IMR-90 (cell line): ENCODE results near the gene B4GALT1. TPM values are rescaled to one million over a fixed set of nuclear protein-coding genes. Genes with fewer than 3 reads are reported as not detected.

Experiments
- ATAC-seq: fragments of 200-7000 bp; cut with Tn5 transposase; 2 replicates; pipeline ENCODE4 v1.9.1; 2020; ENCODE audit warnings: low read depth, mild to moderate bottlenecking, moderate library complexity
- BruUV-seq: library from RNA; stranded (reverse); fragments of 400-500 nt; replicated peaks from 2 replicates; lab custom pipeline; 2021; lab: Mats Ljungman, UMichigan
- CTCF ChIA-PET: fragments of 300-600 bp; formaldehyde crosslinking; extraction: SDS; loops from one replicate; lab custom pipeline; 2021; ENCODE audit warnings: antibody characterized with exemption; lab: Yijun Ruan, JAX
- POLR2A ChIA-PET: fragments of 300-600 bp; sonication (Branson Sonifier 250); formaldehyde crosslinking; loops from one replicate; lab custom pipeline; 2022; ENCODE audit warnings: antibody characterized with exemption; ENCODE audit not compliant: unreplicated experiment; lab: Charles Lee
- DNase-seq: peaks from one replicate; pipeline ENCODE4 v3.0.0; 2013
- H2AFZ ChIP-seq: replicated peaks from 2 replicates; pipeline ENCODE3; 2013; ENCODE audit warnings: low read length, mild to moderate bottlenecking; ENCODE audit not compliant: poor library complexity
- H2AK5ac ChIP-seq: 2 replicates; pipeline ENCODE4 v1.6.1; 2013; ENCODE audit warnings: low read depth, low read length, inconsistent platforms
- H2AK9ac ChIP-seq: replicated peaks from 2 replicates; pipeline ENCODE3; 2013; ENCODE audit warnings: mild to moderate bottlenecking, low read depth, low read length, moderate library complexity; ENCODE audit not compliant: poor library complexity
- H2BK120ac ChIP-seq: 2 replicates; pipeline ENCODE4 v1.6.1; 2013; ENCODE audit warnings: low read depth, low read length, inconsistent platforms
- H2BK15ac ChIP-seq: 3 replicates; pipeline ENCODE4 v1.6.1; 2013; ENCODE audit warnings: low read depth, low read length, inconsistent platforms
- H2BK20ac ChIP-seq: 2 replicates; pipeline ENCODE4 v1.6.1; 2013; ENCODE audit warnings: low read depth, mild to moderate bottlenecking, inconsistent platforms, low read length, moderate library complexity
- H2BK5ac ChIP-seq: 2 replicates; pipeline ENCODE4 v1.6.1; 2013; ENCODE audit warnings: mild to moderate bottlenecking, low read depth, low read length, inconsistent platforms; ENCODE audit not compliant: poor library complexity, severe bottlenecking
- H3K14ac ChIP-seq: replicated peaks from 2 replicates; pipeline ENCODE4 v1.6.1; 2013; ENCODE audit warnings: low read depth, low read length, inconsistent platforms
- H3K18ac ChIP-seq: 2 replicates; pipeline ENCODE4 v1.6.1; 2013; ENCODE audit warnings: low read depth, low read length, control low read depth
- H3K23ac ChIP-seq: 2 replicates; pipeline ENCODE4 v1.6.1; 2013; ENCODE audit warnings: low read depth, low read length, inconsistent platforms
- H3K27ac ChIP-seq: 2 replicates; pipeline ENCODE4 v1.5.1; 2013; ENCODE audit warnings: mild to moderate bottlenecking, control low read depth, low read length; ENCODE audit not compliant: insufficient read depth
- H3K27me3 ChIP-seq: 2 replicates; pipeline ENCODE4 v1.6.1; 2013; ENCODE audit warnings: low read length; ENCODE audit not compliant: control insufficient read depth, insufficient read depth
- H3K36me3 ChIP-seq: 2 replicates; pipeline ENCODE4 v1.6.1; 2013; ENCODE audit warnings: low read length, mixed read lengths; ENCODE audit not compliant: control insufficient read depth, insufficient read depth
- H3K4ac ChIP-seq: 2 replicates; pipeline ENCODE4 v1.6.1; 2013; ENCODE audit warnings: low read depth, low read length, inconsistent platforms
- H3K4me1 ChIP-seq: 2 replicates; pipeline ENCODE4 v1.6.1; 2013; ENCODE audit warnings: low read length, mixed read lengths; ENCODE audit not compliant: control insufficient read depth, insufficient read depth
- H3K4me2 ChIP-seq: 2 replicates; pipeline ENCODE4 v1.6.1; 2013; ENCODE audit warnings: low read depth, mild to moderate bottlenecking, control low read depth, low read length, moderate library complexity
- H3K4me3 ChIP-seq: 2 replicates; pipeline ENCODE4 v1.5.1; 2013; ENCODE audit warnings: low read depth, mild to moderate bottlenecking, control low read depth, low read length, moderate library complexity; ENCODE audit not compliant: insufficient read depth
- H3K56ac ChIP-seq: 2 replicates; pipeline ENCODE4 v1.6.1; 2013; ENCODE audit warnings: low read length, inconsistent platforms; ENCODE audit not compliant: insufficient read depth; ENCODE audit errors: extremely low read depth
- H3K79me1 ChIP-seq, 2 experiments: 2 replicates each; pipeline ENCODE4 v1.6.1; 2013; ENCODE audit warnings: low read length in 2 of 2, inconsistent platforms in 1 of 2, low read depth in 1 of 2
- H3K9ac ChIP-seq: 2 replicates; pipeline ENCODE4 v1.6.1; 2013; ENCODE audit warnings: low read depth, low read length, control low read depth
- H3K9me1 ChIP-seq: 2 replicates; pipeline ENCODE4 v1.6.1; 2013; ENCODE audit warnings: low read length, inconsistent platforms; ENCODE audit not compliant: insufficient read depth
- H3K9me3 ChIP-seq: 2 replicates; pipeline ENCODE4 v1.6.1; 2013; ENCODE audit warnings: low read length; ENCODE audit not compliant: control insufficient read depth, insufficient read depth
- H4K20me1 ChIP-seq: 2 replicates; pipeline ENCODE4 v1.6.1; 2013; ENCODE audit warnings: low read length, inconsistent platforms; ENCODE audit not compliant: insufficient read depth
- H4K5ac ChIP-seq: 2 replicates; pipeline ENCODE4 v1.6.1; 2013; ENCODE audit warnings: mild to moderate bottlenecking, low read depth, low read length, control low read depth
- H4K8ac ChIP-seq, 2 experiments: 2 replicates each; pipeline ENCODE4 v1.6.1; 2013; ENCODE audit warnings: low read depth in 2 of 2, low read length in 2 of 2, control low read depth in 1 of 2, inconsistent platforms in 1 of 2
- H4K91ac ChIP-seq: 2 replicates; pipeline ENCODE4 v1.6.1; 2013; ENCODE audit warnings: low read depth, low read length, inconsistent platforms; ENCODE audit not compliant: insufficient read depth
- BHLHE40 ChIP-seq: fragments of 150-350 bp; IDR thresholded peaks from 2 replicates; pipeline ENCODE4 v1.6.1; 2016; ENCODE audit warnings: mild to moderate bottlenecking, low read depth, low read length
- CEBPB ChIP-seq: IDR thresholded peaks from 2 replicates; pipeline ENCODE4 v1.6.1; 2012; ENCODE audit warnings: low read depth, low read length, improper control_type of control experiment
- FOS ChIP-seq: fragments of 150-350 bp; IDR thresholded peaks from 2 replicates; pipeline ENCODE4 v1.6.1; 2016; ENCODE audit warnings: low read depth, low read length
- MXI1 ChIP-seq: IDR thresholded peaks from 2 replicates; pipeline ENCODE4 v1.6.1; 2012; ENCODE audit warnings: low read depth, mild to moderate bottlenecking, low read length, moderate library complexity, borderline replicate concordance
- NFE2L2 ChIP-seq: fragments of 150-350 bp; IDR thresholded peaks from 2 replicates; pipeline ENCODE4 v1.6.1; 2016; ENCODE audit warnings: low read depth, mild to moderate bottlenecking, low read length
- RCOR1 ChIP-seq: IDR thresholded peaks from 2 replicates; pipeline ENCODE4 v1.6.1; 2012; ENCODE audit warnings: mild to moderate bottlenecking, low read length, improper control_type of control experiment; ENCODE audit not compliant: insufficient replicate concordance
- RFX5 ChIP-seq: IDR thresholded peaks from 2 replicates; pipeline ENCODE4 v1.8.0; 2012; ENCODE audit warnings: low read depth, mild to moderate bottlenecking, low read length, moderate library complexity
- SMC3 ChIP-seq: fragments of 150-350 bp; IDR thresholded peaks from 2 replicates; pipeline ENCODE4 v1.6.1; 2016; ENCODE audit warnings: low read depth, mild to moderate bottlenecking, antibody characterized with exemption, low read length, moderate library complexity
- WGBS, 2 experiments: methylation state at CpG; one replicate each; pipeline versions ENCODE4 v1.1.5 to v1.1.7; 2013; ENCODE audit warnings: missing lambda C conversion rate in 2 of 2; ENCODE audit not compliant: insufficient read length in 1 of 2; ENCODE audit errors: extremely low coverage in 2 of 2; 5-methylcytosine and 5-hydroxymethylcytosine counted together
- dilution Hi-C: fragments of 300-500 bp; cut with HindIII; formaldehyde crosslinking; loops from one replicate; pipeline ENCODE4 v1.14.3; 2018; ENCODE audit warnings: low sequenced_read_pairs; ENCODE audit not compliant: unreplicated experiment
- in situ Hi-C: fragments of 300-500 bp; cut with MboI; formaldehyde crosslinking; loops from 3 replicates; pipeline ENCODE4 v1.14.3; 2019; ENCODE audit warnings: low sequenced_read_pairs, inconsistent platforms, mixed read lengths
- intact Hi-C: fragments of 100-400 bp; cut with micrococcal nuclease; formaldehyde crosslinking; loops from 2 replicates; pipeline ENCODE4 v1.10.0; 2022
- polyA plus RNA-seq, 3 experiments: library from polyadenylated mRNA; depleted of rRNA; stranded (reverse); fragments of >200 nt; gene quantifications; 2 replicates each; pipeline ENCODE4 v1.2.3, GENCODE V29; 2012; ENCODE audit warnings: low replicate concordance in 1 of 3
- total RNA-seq: library from RNA; depleted of rRNA; stranded (reverse); fragments of >200 nt; gene quantifications from 2 replicates; pipeline ENCODE4 v1.2.3, GENCODE V29; 2012
- TF ChIP-seq, protein P1 (sequence below): fragments of 150-350 bp; IDR thresholded peaks from 2 replicates; pipeline ENCODE4 v1.6.1; 2016; ENCODE audit warnings: low read depth, mild to moderate bottlenecking, low read length, moderate library complexity, borderline replicate concordance
- TF ChIP-seq, protein P2 (sequence below): fragments of 150-350 bp; IDR thresholded peaks from 2 replicates; pipeline ENCODE4 v1.6.1; 2017; ENCODE audit warnings: mild to moderate bottlenecking, antibody characterized with exemption, low read length, low read depth

B4GALT1 gene
- total and polyA plus RNA-seq, 2 of the 4 experiments (the other 2 are of a cell fraction) = 8.8 to 37.8 TPM

DNA sequence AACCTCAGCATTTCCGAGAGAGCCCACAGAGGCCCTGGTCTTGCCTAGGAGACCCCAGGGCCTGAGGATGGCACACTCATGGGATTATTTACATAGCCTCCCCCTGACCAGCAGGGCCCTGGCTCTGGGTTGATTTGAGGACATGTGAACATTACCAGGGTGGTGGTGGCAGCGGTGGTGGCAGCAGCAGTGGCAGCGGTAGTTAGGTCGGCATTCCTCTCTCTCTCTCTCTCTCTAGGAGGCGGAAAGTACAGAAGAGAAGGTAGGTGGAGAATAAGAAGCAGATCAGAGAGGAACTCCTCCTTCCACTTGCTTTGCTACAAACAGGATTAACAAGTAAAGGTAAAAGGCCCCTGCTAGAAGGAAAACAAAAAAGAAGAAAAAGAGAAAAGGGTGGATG, 39.3 kb downstream of the B4GALT1 start:
- DNase-seq (no peak), ATAC-seq (no peak)
- Histone ChIP-seq H3K18ac (no peak overlapping the region), H2BK15ac (no peak overlapping the region), H3K79me1 (peaks cover 46 to 74% of the 10 kb centered on the region in 2 experiments), H3K9me3 (no peaks in the 10 kb centered on the region), H3K56ac (no peak overlapping the region), H2AK9ac (no peak overlapping the region), H3K4me1 (peaks cover 15% of the 10 kb centered on the region), H3K9me1 (peaks cover 29% of the 10 kb centered on the region), H3K14ac (no peak overlapping the region), H2BK5ac (no peak overlapping the region), H2AK5ac (no peak overlapping the region), H4K20me1 (peaks cover 11% of the 10 kb centered on the region; the same call in 1 of the 2 replicates), H2BK120ac (no peak overlapping the region), H2BK20ac (no peak overlapping the region), H2AFZ (no peak overlapping the region), H3K4me2 (no peak overlapping the region), H3K27ac (no peak overlapping the region), H3K23ac (no peak overlapping the region), H3K27me3 (no peaks in the 10 kb centered on the region), H3K9ac (no peak overlapping the region), H4K8ac (no peak overlapping the region), H4K91ac (no peak overlapping the region), H3K4me3 (no peak overlapping the region), H3K36me3 (peaks cover 32% of the 10 kb centered on the region), H4K5ac (no peak overlapping the region), H3K4ac (no peak overlapping the region)
- no CpG with 5 or more reads among the region's 5 CpGs for whole genome bisulfite sequencing, 2 experiments
- TF ChIP-seq, protein P1, sequence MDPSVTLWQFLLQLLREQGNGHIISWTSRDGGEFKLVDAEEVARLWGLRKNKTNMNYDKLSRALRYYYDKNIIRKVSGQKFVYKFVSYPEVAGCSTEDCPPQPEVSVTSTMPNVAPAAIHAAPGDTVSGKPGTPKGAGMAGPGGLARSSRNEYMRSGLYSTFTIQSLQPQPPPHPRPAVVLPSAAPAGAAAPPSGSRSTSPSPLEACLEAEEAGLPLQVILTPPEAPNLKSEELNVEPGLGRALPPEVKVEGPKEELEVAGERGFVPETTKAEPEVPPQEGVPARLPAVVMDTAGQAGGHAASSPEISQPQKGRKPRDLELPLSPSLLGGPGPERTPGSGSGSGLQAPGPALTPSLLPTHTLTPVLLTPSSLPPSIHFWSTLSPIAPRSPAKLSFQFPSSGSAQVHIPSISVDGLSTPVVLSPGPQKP = no peak
- no peak for TF ChIP-seq SMC3
- TF ChIP-seq NFE2L2 = no peak
- TF ChIP-seq FOS = no peak
- no peak for TF ChIP-seq CEBPB
- TF ChIP-seq MXI1 = no peak
- no peak for TF ChIP-seq RCOR1
- no peak for TF ChIP-seq BHLHE40
- no peak for TF ChIP-seq RFX5
- TF ChIP-seq, protein P2, sequence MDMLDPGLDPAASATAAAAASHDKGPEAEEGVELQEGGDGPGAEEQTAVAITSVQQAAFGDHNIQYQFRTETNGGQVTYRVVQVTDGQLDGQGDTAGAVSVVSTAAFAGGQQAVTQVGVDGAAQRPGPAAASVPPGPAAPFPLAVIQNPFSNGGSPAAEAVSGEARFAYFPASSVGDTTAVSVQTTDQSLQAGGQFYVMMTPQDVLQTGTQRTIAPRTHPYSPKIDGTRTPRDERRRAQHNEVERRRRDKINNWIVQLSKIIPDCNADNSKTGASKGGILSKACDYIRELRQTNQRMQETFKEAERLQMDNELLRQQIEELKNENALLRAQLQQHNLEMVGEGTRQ = no peak
- intact Hi-C loops (no loop called here), in situ Hi-C loops (no loop called here), dilution Hi-C loops (no loop called here)
- BruUV-seq = no TSS peak
- CTCF ChIA-PET = no interaction called here
- POLR2A ChIA-PET = no interaction called here
